Mucosa of rectum (tissue), 2 donors: ENCODE results near the gene ITGA1.

Experiments
- H3K27ac ChIP-seq, 2 donors: one replicate each; pipeline ENCODE4 v1.7.0; 2013; ENCODE audit warnings: inconsistent platforms in 2 of 2, low read depth in 2 of 2, low read length in 2 of 2
- H3K27me3 ChIP-seq, 2 donors: one replicate each; pipeline ENCODE4 v1.7.0; 2013; ENCODE audit warnings: low read length in 2 of 2; ENCODE audit not compliant: control insufficient read depth in 2 of 2, insufficient read depth in 2 of 2
- H3K36me3 ChIP-seq, 2 donors: one replicate each; pipeline ENCODE4 v1.7.0; 2013; ENCODE audit warnings: low read length in 2 of 2; ENCODE audit not compliant: control insufficient read depth in 2 of 2, insufficient read depth in 2 of 2
- H3K4me1 ChIP-seq, 2 donors: one replicate each; pipeline ENCODE4 v1.7.0; 2013; ENCODE audit warnings: low read length in 2 of 2, mild to moderate bottlenecking in 1 of 2; ENCODE audit not compliant: control insufficient read depth in 2 of 2, insufficient read depth in 2 of 2
- H3K4me3 ChIP-seq, 2 donors: one replicate each; pipeline ENCODE4 v1.7.0; 2013; ENCODE audit warnings: low read length in 2 of 2
- H3K9ac ChIP-seq, 2 donors: one replicate each; pipeline ENCODE4 v1.7.0; 2013; ENCODE audit warnings: low read length in 2 of 2, low read depth in 1 of 2, mild to moderate bottlenecking in 1 of 2
- H3K9me3 ChIP-seq, 2 donors: one replicate each; pipeline ENCODE4 v1.7.0; 2013; ENCODE audit warnings: low read length in 2 of 2; ENCODE audit not compliant: control insufficient read depth in 2 of 2
- donor health status: healthy.
- donor health status: Normal muscosa, but diverticular disease.

ITGA1 gene

GRCh38 chr5:52771343-52772039 is 16.2 kb upstream of the ITGA1 start:
- H3K9me3 ChIP-seq = no peaks in the 10 kb centered on the region
- no peaks in the 10 kb centered on the region for H3K36me3 ChIP-seq
- H3K27me3 ChIP-seq = no peaks in the 10 kb centered on the region
- H3K9ac ChIP-seq = no peak overlapping the region
- H3K4me1 ChIP-seq = no peaks in the 10 kb centered on the region
- H3K4me3 ChIP-seq = no peak overlapping the region
- peak overlapping the region in 1 of 2 donors; percentile 2 for H3K27ac ChIP-seq

- no peak overlapping the region for H3K9ac ChIP-seq
- no peaks in the 10 kb centered on the region for H3K4me1 ChIP-seq
- H3K9me3 ChIP-seq = no peaks in the 10 kb centered on the region
- no peaks in the 10 kb centered on the region for H3K27me3 ChIP-seq
- no peak overlapping the region for H3K4me3 ChIP-seq
- no peak overlapping the region for H3K27ac ChIP-seq
- H3K36me3 ChIP-seq = no peaks in the 10 kb centered on the region
These were observed 15.0 kb upstream of the ITGA1 start for GRCh38 chr5:52772668-52773067.

GRCh38 chr5:52773342-52773741 is 14.4 kb upstream of the ITGA1 start:
- Histone ChIP-seq H3K36me3 (no peaks in the 10 kb centered on the region), H3K9me3 (no peaks in the 10 kb centered on the region), H3K27ac (no peak overlapping the region), H3K27me3 (no peaks in the 10 kb centered on the region), H3K9ac (no peak overlapping the region), H3K4me3 (no peak overlapping the region), H3K4me1 (no peaks in the 10 kb centered on the region)

GRCh38 chr5:52774005-52774410 is 13.7 kb upstream of the ITGA1 start:
- Histone ChIP-seq H3K9me3 (no peaks in the 10 kb centered on the region), H3K27ac (no peak overlapping the region), H3K9ac (no peak overlapping the region), H3K4me1 (no peaks in the 10 kb centered on the region), H3K4me3 (no peak overlapping the region), H3K36me3 (no peaks in the 10 kb centered on the region), H3K27me3 (no peaks in the 10 kb centered on the region)

- Histone ChIP-seq H3K9me3 (no peaks in the 10 kb centered on the region), H3K9ac (no peak overlapping the region), H3K27ac (no peak overlapping the region), H3K4me3 (no peak overlapping the region), H3K4me1 (no peaks in the 10 kb centered on the region), H3K27me3 (no peaks in the 10 kb centered on the region), H3K36me3 (no peaks in the 10 kb centered on the region)
These were observed 11.6 kb upstream of the ITGA1 start for GRCh38 chr5:52776116-52776515.

- H3K36me3 ChIP-seq = no peaks in the 10 kb centered on the region
- no peak overlapping the region for H3K4me3 ChIP-seq
- H3K27ac ChIP-seq = no peak overlapping the region
- peaks cover 0 to 2% of the 10 kb centered on the region in 2 donors for H3K27me3 ChIP-seq
- H3K4me1 ChIP-seq = no peaks in the 10 kb centered on the region
- no peaks in the 10 kb centered on the region for H3K9me3 ChIP-seq
- no peak overlapping the region for H3K9ac ChIP-seq
These were observed 10.5 kb upstream of the ITGA1 start for GRCh38 chr5:52777186-52777585.

GRCh38 chr5:52778781-52779180 is 8.9 kb upstream of the ITGA1 start:
- peaks cover 0 to 2% of the 10 kb centered on the region in 2 donors for H3K27me3 ChIP-seq
- no peak overlapping the region for H3K27ac ChIP-seq
- H3K4me3 ChIP-seq = no peak overlapping the region
- no peaks in the 10 kb centered on the region for H3K4me1 ChIP-seq
- H3K9me3 ChIP-seq = no peaks in the 10 kb centered on the region
- H3K36me3 ChIP-seq = no peaks in the 10 kb centered on the region
- no peak overlapping the region for H3K9ac ChIP-seq

- Histone ChIP-seq H3K4me3 (no peak overlapping the region), H3K36me3 (no peaks in the 10 kb centered on the region), H3K4me1 (no peaks in the 10 kb centered on the region), H3K9me3 (no peaks in the 10 kb centered on the region), H3K9ac (no peak overlapping the region), H3K27ac (no peak overlapping the region), H3K27me3 (peaks cover 0 to 2% of the 10 kb centered on the region in 2 donors)
These were observed 8.5 kb upstream of the ITGA1 start for GRCh38 chr5:52779213-52779612.

- peaks cover 0 to 2% of the 10 kb centered on the region in 2 donors for H3K27me3 ChIP-seq
- no peak overlapping the region for H3K27ac ChIP-seq
- peaks cover 0 to 5% of the 10 kb centered on the region in 2 donors for H3K4me1 ChIP-seq
- no peaks in the 10 kb centered on the region for H3K9me3 ChIP-seq
- no peaks in the 10 kb centered on the region for H3K36me3 ChIP-seq
- H3K4me3 ChIP-seq = no peak overlapping the region
- H3K9ac ChIP-seq = no peak overlapping the region
These were observed 4.3 kb upstream of the ITGA1 start for GRCh38 chr5:52783226-52783959.

- no peak overlapping the region for H3K9ac ChIP-seq
- no peaks in the 10 kb centered on the region for H3K9me3 ChIP-seq
- no peaks in the 10 kb centered on the region for H3K36me3 ChIP-seq
- H3K27ac ChIP-seq = no peak overlapping the region
- peaks cover 0 to 2% of the 10 kb centered on the region in 2 donors for H3K27me3 ChIP-seq
- peaks cover 9 to 10% of the 10 kb centered on the region in 2 donors for H3K4me1 ChIP-seq
- no peak overlapping the region for H3K4me3 ChIP-seq
These were observed 3.0 kb upstream of the ITGA1 start for GRCh38 chr5:52784737-52785136.
